Measurements from ENCODE around the gene LGALS8. TPM values are rescaled to one million over a fixed set of nuclear protein-coding genes. Genes with fewer than 3 reads are reported as not detected.
"Not testable (repeated sequence)": the region's sequence is repeated elsewhere in the genome, so short reads cannot be mapped to it uniquely, and the experiment has no call there.

LGALS8 gene
- polyA plus RNA-seq, 1 donor = 113 TPM

GRCh38 chr1:236535662-236536161, 11.9 kb downstream of the LGALS8 start:
- DNase-seq = no peak

DNA sequence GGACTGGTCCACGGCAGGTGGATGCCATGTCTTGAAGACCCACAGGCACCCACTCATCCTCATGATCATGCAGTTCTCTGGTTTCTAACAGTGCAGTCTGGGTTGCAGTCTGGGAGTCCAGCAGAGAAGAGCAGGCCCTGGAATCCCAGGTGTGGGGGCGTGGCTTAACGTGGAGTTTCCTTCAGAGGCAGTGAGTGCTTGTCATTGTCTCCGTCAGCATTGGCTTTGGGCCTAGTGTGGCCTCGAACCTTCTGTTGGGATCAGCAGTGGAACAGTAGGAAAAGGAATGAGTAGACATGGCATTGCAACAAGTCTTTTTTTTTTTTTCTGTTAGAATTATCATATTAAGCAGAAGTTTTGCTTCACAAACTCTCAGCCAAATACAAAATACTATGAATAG, 12.8 kb downstream of the LGALS8 start:
- DNase-seq = no peak

GRCh38 chr1:236540813-236541465, 17.2 kb downstream of the LGALS8 start:
- DNase-seq = no peak

DNA sequence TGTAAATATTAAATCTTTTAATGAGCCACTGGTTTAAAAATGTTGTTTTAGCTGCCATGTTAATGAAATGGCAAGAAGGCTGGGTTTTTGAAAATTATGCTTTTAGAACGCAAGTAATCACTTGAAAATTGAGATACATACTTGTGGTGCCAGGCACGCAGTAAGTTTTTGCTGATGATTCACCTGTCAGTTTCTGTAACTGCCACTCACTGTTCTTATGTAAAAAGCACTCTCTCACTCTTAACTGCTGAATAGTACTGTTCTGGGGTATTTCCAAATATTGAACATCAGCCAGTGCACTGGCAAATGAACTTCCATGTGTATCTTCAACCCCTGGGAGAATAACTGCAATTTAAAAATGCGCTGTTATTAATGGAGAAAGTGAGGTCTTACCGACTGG, 17.9 kb downstream of the LGALS8 start:
- no peak for DNase-seq

- no peak for DNase-seq
Observed at GRCh38 chr1:236543065-236543669, 19.4 kb downstream of the LGALS8 start.

- DNase-seq = no peak
Observed at GRCh38 chr1:236545621-236546169, 21.9 kb downstream of the LGALS8 start.

GRCh38 chr1:236548452-236548851, 24.7 kb downstream of the LGALS8 start:
- DNase-seq = no peak

- DNase-seq = no peak
Observed at GRCh38 chr1:236550961-236551851, 27.4 kb downstream of the LGALS8 start.

GRCh38 chr1:236552096-236552495, 28.3 kb downstream of the LGALS8 start:
- no peak for DNase-seq

- no peak for DNase-seq
Observed at GRCh38 chr1:236552901-236553300, 29.1 kb downstream of the LGALS8 start.

- DNase-seq = no peak
Observed at GRCh38 chr1:236553370-236553769, 29.6 kb downstream of the LGALS8 start.

DNA sequence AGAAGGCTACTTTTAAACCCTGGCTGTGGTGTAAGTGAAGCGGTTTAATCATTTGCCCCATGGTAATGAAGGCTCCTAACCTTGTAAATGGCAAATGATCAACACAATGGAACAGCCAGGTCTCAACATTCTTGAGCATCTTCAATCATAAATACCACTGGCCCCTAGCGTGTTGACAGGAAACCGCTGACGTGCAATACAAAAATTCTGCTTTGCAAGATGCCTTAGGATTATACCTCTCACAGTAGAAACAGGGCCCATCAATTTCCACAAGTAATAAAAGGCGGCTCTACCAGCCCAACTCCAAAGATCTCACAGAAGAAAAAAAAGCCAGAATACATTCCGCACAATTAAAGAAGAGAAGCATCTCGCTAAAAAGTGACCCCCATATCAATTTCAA, 32.8 kb downstream of the LGALS8 start:
- no peak for DNase-seq

DNA sequence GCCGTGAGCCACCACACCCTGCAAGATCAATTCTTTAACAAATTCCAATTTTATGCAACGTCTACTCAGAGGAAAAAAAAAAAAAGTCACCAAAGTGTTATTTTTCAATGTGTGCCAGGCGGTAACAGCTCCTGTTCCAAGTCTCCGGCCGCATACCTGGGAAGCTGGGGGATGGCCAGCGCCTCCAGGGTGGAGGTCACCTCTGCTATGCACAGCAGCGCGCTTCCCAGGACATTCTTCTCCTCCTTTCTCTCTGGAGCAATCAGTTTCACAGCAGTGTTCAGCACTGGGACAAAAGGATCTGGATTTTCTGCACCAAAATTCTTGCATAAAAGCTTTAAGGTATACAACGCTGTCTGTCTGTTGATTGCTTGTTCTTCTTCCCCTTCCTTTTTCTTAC, 34.3 kb downstream of the LGALS8 start:
- no peak for DNase-seq

- no peak for DNase-seq
Observed at GRCh38 chr1:236558846-236559245, 35.1 kb downstream of the LGALS8 start.

DNA sequence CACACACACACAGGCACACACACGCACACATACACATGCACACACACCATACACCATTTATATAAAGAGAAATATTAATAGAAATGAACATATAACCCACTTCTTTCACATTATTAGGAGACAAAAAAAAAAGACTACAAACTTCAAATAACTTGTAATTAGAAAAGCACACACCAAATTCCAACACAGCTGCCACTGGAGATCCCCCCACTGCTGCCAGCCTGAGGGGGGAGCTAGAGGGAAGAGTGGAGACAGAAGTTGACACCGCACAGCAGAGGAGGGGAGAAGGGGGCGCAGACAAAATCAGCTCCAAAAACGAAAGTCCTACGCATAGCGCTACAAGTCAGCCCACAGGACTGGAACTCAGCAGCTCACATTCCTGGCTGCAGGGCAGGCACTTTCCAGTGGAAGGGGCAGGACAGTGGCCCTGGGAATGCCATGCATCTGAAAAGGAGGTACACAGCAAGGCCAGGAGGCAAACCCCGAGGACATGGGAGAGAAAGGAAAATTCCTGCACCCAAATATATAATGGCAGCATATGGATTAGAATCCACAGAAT, 36.5 kb downstream of the LGALS8 start:
- no peak for DNase-seq

- no peak for DNase-seq
Observed at GRCh38 chr1:236561976-236562375, 38.2 kb downstream of the LGALS8 start.

DNA sequence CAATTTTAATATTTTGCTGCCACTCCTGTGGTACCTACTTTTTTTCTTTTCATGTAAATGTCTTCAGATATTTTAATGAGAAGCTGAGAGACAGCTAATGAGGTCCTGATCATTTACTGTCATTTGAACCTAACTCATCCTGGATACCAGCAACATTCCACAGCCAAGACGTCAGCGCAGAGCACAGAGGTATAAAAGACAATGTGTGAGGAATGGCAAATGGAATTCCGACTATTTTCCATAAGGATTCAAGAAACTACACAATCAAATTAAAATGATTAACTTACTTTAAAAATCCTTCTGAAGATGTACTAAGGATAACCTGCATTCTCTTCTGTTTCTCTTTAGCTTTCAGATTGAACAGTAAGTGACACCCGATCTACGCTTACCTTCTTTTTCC, 41.7 kb downstream of the LGALS8 start:
- no peak for DNase-seq

- DNase-seq = no peak
Observed at GRCh38 chr1:236568285-236568894, 44.6 kb downstream of the LGALS8 start.

- no peak for DNase-seq
Observed at GRCh38 chr1:236575523-236575922, 51.7 kb downstream of the LGALS8 start.

DNA sequence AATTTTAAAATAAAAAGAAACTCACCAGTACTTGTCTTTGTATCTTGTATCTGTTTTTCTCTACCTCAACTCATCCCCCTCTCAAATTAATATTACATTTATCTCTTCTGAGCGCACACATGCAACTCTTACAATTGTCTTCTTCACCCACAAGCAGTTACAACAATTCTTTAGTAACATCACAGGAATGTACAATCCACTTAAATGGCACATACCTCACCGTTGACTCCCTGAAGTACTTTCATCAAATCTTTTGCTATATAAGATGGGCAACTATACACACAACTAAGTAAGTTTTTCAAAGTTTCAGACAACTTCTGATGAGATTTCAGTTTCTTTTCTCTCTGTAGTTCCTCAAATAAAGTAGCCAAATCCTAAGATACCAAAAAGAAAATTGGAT, 52.2 kb downstream of the LGALS8 start:
- DNase-seq = no peak

GRCh38 chr1:236577041-236577440, 53.3 kb downstream of the LGALS8 start:
- DNase-seq = not testable (repeated sequence)

DNA sequence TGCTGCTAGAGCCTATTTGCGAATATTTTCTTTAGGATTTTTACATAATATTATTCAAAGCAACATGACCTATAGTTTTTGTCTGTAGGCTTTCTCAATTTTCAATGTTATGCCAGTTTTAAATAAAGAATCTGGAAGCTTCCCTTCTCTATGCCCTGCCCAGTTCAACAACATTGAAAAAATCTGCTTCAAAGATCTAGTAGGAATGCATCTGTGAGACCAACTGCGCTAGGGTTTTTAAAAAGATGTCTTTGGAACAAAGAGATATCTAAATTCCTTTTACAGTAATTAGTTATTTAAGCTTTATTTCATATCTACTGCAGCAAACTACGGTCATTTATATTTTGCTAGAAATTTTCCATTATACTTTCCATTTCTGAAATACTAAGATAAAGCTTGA, 54.9 kb downstream of the LGALS8 start:
- DNase-seq = no peak

Measured in left kidney (tissue), 2 donors.